Uterus (tissue), 2 donors: ENCODE measurements around the gene RPS25.

Source experiments
- POLR2A ChIP-seq, 2 donors: fragments of 450-650 bp; IDR thresholded peaks; one replicate each; pipeline ENCODE4 v1.6.1; 2016; ENCODE audit warnings: antibody characterized with exemption in 2 of 2, mild to moderate bottlenecking in 1 of 2, moderate library complexity in 1 of 2
- TF ChIP-seq, protein P1 (sequence below), 4 experiments: fragments of 200-600 bp in 2 of 4; fragments of 450-650 bp in 2 of 4; sonication (generic) in 2 of 4; IDR thresholded peaks; one replicate each; pipeline ENCODE4 v1.5.1; 2016 to 2019; ENCODE audit warnings: antibody characterized with exemption in 4 of 4, mild to moderate bottlenecking in 2 of 4, moderate library complexity in 1 of 4

DNA sequence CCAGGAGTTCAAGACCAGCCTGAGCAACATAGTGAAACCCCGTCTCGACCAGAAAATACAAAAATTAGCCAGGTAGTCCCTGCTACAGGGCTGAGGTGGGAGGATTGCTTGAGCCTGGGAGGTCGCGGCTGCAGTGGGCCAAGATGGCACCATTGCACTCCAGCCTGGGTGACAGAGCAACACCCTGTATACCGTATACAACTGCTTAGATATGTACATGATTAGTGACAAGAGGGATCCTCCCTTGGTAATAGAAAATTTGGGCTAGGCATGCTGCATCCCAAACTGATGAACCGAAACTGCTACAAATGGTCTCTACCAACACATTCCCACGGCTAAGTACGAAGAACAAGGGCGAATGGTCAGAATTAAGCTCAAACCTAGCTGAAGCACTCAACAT is 24.8 kb upstream of the RPS25 start:
- TF ChIP-seq, protein P1, sequence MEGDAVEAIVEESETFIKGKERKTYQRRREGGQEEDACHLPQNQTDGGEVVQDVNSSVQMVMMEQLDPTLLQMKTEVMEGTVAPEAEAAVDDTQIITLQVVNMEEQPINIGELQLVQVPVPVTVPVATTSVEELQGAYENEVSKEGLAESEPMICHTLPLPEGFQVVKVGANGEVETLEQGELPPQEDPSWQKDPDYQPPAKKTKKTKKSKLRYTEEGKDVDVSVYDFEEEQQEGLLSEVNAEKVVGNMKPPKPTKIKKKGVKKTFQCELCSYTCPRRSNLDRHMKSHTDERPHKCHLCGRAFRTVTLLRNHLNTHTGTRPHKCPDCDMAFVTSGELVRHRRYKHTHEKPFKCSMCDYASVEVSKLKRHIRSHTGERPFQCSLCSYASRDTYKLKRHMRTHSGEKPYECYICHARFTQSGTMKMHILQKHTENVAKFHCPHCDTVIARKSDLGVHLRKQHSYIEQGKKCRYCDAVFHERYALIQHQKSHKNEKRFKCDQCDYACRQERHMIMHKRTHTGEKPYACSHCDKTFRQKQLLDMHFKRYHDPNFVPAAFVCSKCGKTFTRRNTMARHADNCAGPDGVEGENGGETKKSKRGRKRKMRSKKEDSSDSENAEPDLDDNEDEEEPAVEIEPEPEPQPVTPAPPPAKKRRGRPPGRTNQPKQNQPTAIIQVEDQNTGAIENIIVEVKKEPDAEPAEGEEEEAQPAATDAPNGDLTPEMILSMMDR (IDR thresholded peaks at IDR 0.05): no peak
- no peak for TF ChIP-seq POLR2A (IDR thresholded peaks at IDR 0.05)
